ENCODE data around the gene CLCN2.

DNA sequence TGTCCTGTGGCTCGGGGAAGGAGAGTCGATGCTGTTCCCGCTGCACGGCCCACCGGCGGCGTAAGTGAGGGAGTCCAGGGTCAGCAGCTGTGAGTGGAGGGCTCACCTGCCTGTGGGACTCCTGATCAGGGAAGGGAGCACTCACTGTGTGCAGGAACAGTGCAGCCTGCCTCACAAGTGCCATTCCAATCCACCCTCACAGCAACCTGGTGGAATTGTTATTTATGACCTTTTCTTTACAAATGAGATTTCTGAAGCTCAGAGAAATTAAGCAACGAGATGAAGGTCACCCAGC is 27.5 kb upstream of the CLCN2 start:
- TF ChIP-seq, protein P1, sequence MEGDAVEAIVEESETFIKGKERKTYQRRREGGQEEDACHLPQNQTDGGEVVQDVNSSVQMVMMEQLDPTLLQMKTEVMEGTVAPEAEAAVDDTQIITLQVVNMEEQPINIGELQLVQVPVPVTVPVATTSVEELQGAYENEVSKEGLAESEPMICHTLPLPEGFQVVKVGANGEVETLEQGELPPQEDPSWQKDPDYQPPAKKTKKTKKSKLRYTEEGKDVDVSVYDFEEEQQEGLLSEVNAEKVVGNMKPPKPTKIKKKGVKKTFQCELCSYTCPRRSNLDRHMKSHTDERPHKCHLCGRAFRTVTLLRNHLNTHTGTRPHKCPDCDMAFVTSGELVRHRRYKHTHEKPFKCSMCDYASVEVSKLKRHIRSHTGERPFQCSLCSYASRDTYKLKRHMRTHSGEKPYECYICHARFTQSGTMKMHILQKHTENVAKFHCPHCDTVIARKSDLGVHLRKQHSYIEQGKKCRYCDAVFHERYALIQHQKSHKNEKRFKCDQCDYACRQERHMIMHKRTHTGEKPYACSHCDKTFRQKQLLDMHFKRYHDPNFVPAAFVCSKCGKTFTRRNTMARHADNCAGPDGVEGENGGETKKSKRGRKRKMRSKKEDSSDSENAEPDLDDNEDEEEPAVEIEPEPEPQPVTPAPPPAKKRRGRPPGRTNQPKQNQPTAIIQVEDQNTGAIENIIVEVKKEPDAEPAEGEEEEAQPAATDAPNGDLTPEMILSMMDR (IDR thresholded peaks at IDR 0.05) = no peak
- TF ChIP-seq POLR2A (IDR thresholded peaks at IDR 0.05) = no peak

All from adrenal gland (tissue), 5 donors.